Neural cell (in vitro differentiated cells): ENCODE data around the gene STPG2.

Experiments used
- CTCF ChIP-seq: fragments of 450-650 bp; IDR thresholded peaks from 2 replicates; pipeline ENCODE4 v1.5.1; 2014; ENCODE audit warnings: antibody characterized with exemption, mild to moderate bottlenecking, moderate library complexity; ENCODE audit not compliant: poor library complexity, severe bottlenecking
- EP300 ChIP-seq: fragments of 450-650 bp; conservative IDR thresholded peaks from 2 replicates; pipeline ENCODE4 v1.6.1; 2014; ENCODE audit warnings: antibody characterized with exemption, mild to moderate bottlenecking, moderate library complexity; ENCODE audit not compliant: poor library complexity, severe bottlenecking
- EZH2 ChIP-seq: fragments of 200-600, 300-800 bp; shearing (Covaris generic), sonication (generic); IDR thresholded peaks from 2 replicates; pipeline ENCODE4 v1.6.1; 2014; ENCODE audit warnings: antibody characterized with exemption, low read length, borderline replicate concordance, mild to moderate bottlenecking; ENCODE audit not compliant: insufficient read depth, poor library complexity, severe bottlenecking
- MXI1 ChIP-seq: fragments of 450-650 bp; conservative IDR thresholded peaks from 2 replicates; pipeline ENCODE4 v1.6.1; 2014; ENCODE audit warnings: antibody characterized with exemption, mild to moderate bottlenecking; ENCODE audit not compliant: poor library complexity, severe bottlenecking
- SMC3 ChIP-seq: fragments of 450-650 bp; conservative IDR thresholded peaks from 2 replicates; pipeline ENCODE4 v1.6.1; 2014; ENCODE audit warnings: antibody characterized with exemption, mild to moderate bottlenecking, moderate library complexity; ENCODE audit not compliant: poor library complexity

- no peak for TF ChIP-seq EZH2
- TF ChIP-seq SMC3: no peak
- no peak for TF ChIP-seq EP300
- no peak for TF ChIP-seq MXI1
- TF ChIP-seq CTCF: no peak
These were observed 275.7 kb downstream of the STPG2 start for GRCh38 chr4:97867557-97868091.
